Ishikawa (cell line): ENCODE measurements around the gene MTHFD1L.

Experiments
- CEBPB ChIP-seq: IDR thresholded peaks from 2 replicates; pipeline ENCODE4 v1.6.1; 2012
- CREB1 ChIP-seq: IDR thresholded peaks from 2 replicates; pipeline ENCODE4 v1.6.1; 2012; ENCODE audit warnings: low read depth
- EGR1 ChIP-seq: IDR thresholded peaks from 2 replicates; pipeline ENCODE4 v1.6.1; 2012
- EP300 ChIP-seq: IDR thresholded peaks from 2 replicates; pipeline ENCODE4 v1.6.1; 2012; ENCODE audit warnings: borderline replicate concordance
- FOXM1 ChIP-seq: IDR thresholded peaks from 2 replicates; pipeline ENCODE4 v1.6.1; 2012; ENCODE audit warnings: low read depth, borderline replicate concordance
- NFIC ChIP-seq: IDR thresholded peaks from 2 replicates; pipeline ENCODE4 v1.6.1; 2012
- RAD21 ChIP-seq: IDR thresholded peaks from 2 replicates; pipeline ENCODE4 v1.6.1; 2012; ENCODE audit warnings: low read depth
- TAF1 ChIP-seq: IDR thresholded peaks from 2 replicates; pipeline ENCODE4 v1.6.1; 2012; ENCODE audit warnings: low read depth, mild to moderate bottlenecking
- TCF12 ChIP-seq: IDR thresholded peaks from 2 replicates; pipeline ENCODE4 v1.6.1; 2012; ENCODE audit warnings: low read depth
- TEAD4 ChIP-seq: IDR thresholded peaks from 2 replicates; pipeline ENCODE4 v1.6.1; 2012
- YY1 ChIP-seq: IDR thresholded peaks from 2 replicates; pipeline ENCODE4 v1.6.1; 2012; ENCODE audit warnings: low read depth
- ZBTB7A ChIP-seq: IDR thresholded peaks from 2 replicates; pipeline ENCODE4 v1.6.1; 2012; ENCODE audit warnings: low read depth
- TF ChIP-seq, protein P1 (sequence below): IDR thresholded peaks from 2 replicates; pipeline ENCODE4 v1.6.1; 2012; ENCODE audit warnings: low read depth, mild to moderate bottlenecking
- TF ChIP-seq, protein P2 (sequence below): IDR thresholded peaks from 2 replicates; pipeline ENCODE4 v1.6.1; 2012
- TF ChIP-seq, protein P3 (sequence below): IDR thresholded peaks from 2 replicates; pipeline ENCODE4 v1.6.1; 2012

Gene MTHFD1L

GRCh38 chr6:151096691-151097606 lies 231.4 kb downstream of the MTHFD1L start:
- TF ChIP-seq, protein P1, sequence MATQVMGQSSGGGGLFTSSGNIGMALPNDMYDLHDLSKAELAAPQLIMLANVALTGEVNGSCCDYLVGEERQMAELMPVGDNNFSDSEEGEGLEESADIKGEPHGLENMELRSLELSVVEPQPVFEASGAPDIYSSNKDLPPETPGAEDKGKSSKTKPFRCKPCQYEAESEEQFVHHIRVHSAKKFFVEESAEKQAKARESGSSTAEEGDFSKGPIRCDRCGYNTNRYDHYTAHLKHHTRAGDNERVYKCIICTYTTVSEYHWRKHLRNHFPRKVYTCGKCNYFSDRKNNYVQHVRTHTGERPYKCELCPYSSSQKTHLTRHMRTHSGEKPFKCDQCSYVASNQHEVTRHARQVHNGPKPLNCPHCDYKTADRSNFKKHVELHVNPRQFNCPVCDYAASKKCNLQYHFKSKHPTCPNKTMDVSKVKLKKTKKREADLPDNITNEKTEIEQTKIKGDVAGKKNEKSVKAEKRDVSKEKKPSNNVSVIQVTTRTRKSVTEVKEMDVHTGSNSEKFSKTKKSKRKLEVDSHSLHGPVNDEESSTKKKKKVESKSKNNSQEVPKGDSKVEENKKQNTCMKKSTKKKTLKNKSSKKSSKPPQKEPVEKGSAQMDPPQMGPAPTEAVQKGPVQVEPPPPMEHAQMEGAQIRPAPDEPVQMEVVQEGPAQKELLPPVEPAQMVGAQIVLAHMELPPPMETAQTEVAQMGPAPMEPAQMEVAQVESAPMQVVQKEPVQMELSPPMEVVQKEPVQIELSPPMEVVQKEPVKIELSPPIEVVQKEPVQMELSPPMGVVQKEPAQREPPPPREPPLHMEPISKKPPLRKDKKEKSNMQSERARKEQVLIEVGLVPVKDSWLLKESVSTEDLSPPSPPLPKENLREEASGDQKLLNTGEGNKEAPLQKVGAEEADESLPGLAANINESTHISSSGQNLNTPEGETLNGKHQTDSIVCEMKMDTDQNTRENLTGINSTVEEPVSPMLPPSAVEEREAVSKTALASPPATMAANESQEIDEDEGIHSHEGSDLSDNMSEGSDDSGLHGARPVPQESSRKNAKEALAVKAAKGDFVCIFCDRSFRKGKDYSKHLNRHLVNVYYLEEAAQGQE = no peak
- TF ChIP-seq NFIC = no peak
- no peak for TF ChIP-seq CEBPB
- TF ChIP-seq ZBTB7A = no peak
- TF ChIP-seq, protein P2, sequence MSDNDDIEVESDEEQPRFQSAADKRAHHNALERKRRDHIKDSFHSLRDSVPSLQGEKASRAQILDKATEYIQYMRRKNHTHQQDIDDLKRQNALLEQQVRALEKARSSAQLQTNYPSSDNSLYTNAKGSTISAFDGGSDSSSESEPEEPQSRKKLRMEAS = no peak

- TF ChIP-seq RAD21 (no peak), TEAD4 (no peak), ZBTB7A (no peak), CREB1 (no peak), TAF1 (no peak), FOXM1 (no peak), TCF12 (no peak), EGR1 (no peak)
- TF ChIP-seq, protein P1 = no peak
- TF ChIP-seq, protein P2 = no peak
Observed at GRCh38 chr6:151098166-151098565, 232.7 kb downstream of the MTHFD1L start.

DNA sequence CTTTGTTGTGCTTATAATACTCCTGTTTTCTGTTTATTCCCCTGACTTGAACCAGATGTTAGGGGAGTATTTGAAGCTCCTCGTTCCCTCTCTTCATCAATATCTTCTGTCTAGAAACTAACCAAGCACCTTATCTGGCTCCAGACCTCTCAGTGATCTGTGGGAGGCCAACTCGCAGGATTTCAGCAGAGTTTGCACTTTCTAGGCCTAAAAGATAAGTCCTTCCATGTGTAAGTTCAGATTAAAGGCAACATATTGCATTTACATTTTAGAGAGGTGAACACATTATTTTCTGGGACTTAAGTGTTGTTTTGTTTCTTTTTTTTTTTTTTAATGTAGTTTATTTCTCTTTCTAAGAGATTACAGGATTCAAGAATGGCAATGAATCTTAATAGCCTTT lies 234.8 kb downstream of the MTHFD1L start:
- TF ChIP-seq RAD21 (no peak), CEBPB (no peak), YY1 (no peak), TCF12 (no peak), CREB1 (no peak), TEAD4 (no peak), EGR1 (no peak), TAF1 (no peak), EP300 (no peak), NFIC (no peak), FOXM1 (no peak), ZBTB7A (no peak)
- TF ChIP-seq, protein P2 = no peak
- TF ChIP-seq, protein P3, sequence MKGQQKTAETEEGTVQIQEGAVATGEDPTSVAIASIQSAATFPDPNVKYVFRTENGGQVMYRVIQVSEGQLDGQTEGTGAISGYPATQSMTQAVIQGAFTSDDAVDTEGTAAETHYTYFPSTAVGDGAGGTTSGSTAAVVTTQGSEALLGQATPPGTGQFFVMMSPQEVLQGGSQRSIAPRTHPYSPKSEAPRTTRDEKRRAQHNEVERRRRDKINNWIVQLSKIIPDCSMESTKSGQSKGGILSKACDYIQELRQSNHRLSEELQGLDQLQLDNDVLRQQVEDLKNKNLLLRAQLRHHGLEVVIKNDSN = no peak
- TF ChIP-seq, protein P1 = no peak

GRCh38 chr6:151101161-151101815 lies 235.8 kb downstream of the MTHFD1L start:
- TF ChIP-seq NFIC (no peak), FOXM1 (no peak), TCF12 (no peak), CREB1 (no peak), TEAD4 (no peak), CEBPB (no peak), EP300 (no peak), YY1 (no peak), ZBTB7A (no peak), RAD21 (no peak), EGR1 (no peak), TAF1 (no peak)
- TF ChIP-seq, protein P3 = no peak
- TF ChIP-seq, protein P2 = no peak
- TF ChIP-seq, protein P1 = no peak
